ENCODE results near the gene SPACA6. TPM values are rescaled to one million over a fixed set of nuclear protein-coding genes. Genes with fewer than 3 reads are reported as not detected.

SPACA6 gene
- total RNA-seq, 1 donor from 2014 or later, result 4.9 TPM

- no peak for DNase-seq (ENCODE audit: low read depth)
- no peak overlapping the region for H3K4me3 ChIP-seq (ENCODE audit: low read depth, low read length)
- TF ChIP-seq, protein P1, sequence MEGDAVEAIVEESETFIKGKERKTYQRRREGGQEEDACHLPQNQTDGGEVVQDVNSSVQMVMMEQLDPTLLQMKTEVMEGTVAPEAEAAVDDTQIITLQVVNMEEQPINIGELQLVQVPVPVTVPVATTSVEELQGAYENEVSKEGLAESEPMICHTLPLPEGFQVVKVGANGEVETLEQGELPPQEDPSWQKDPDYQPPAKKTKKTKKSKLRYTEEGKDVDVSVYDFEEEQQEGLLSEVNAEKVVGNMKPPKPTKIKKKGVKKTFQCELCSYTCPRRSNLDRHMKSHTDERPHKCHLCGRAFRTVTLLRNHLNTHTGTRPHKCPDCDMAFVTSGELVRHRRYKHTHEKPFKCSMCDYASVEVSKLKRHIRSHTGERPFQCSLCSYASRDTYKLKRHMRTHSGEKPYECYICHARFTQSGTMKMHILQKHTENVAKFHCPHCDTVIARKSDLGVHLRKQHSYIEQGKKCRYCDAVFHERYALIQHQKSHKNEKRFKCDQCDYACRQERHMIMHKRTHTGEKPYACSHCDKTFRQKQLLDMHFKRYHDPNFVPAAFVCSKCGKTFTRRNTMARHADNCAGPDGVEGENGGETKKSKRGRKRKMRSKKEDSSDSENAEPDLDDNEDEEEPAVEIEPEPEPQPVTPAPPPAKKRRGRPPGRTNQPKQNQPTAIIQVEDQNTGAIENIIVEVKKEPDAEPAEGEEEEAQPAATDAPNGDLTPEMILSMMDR (conservative IDR thresholded peaks at IDR 0.05; ENCODE audit: low read depth, low read length), result no peak
These were observed 38.3 kb upstream of the SPACA6 start for GRCh38 chr19:51654783-51655182.

DNA sequence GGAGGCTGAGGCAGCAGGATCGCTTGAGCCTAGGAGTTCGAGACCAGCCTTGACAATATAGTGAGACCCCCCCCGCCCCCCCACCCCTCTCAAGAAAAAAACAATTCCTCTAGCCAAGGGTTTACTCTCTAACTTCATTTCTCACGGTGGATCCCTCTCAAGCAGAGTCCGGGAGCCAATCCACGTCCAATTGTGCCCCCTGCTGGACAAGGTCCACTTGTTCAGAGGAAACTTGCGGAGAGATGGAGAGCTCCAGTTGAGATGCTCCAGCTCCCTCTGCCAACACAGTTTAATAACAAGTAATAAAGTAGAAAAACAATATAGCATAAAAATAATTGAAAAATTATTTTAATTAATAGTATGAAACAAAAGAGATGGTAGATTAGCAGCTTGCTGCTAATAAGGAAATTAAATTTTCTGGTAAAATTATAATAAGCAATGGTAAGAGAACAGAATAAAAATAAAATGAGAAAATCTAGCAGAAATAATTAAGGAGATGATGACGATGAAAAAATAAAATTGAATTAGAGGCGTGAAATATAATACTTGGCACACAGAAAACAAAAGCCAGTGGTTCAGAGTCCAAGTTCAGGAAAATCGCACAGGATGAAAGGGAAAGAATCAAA, 32.0 kb upstream of the SPACA6 start:
- TF ChIP-seq, protein P1 (conservative IDR thresholded peaks at IDR 0.05; ENCODE audit: low read depth, low read length), result peak; percentile 76
- no peak overlapping the region for H3K4me3 ChIP-seq (ENCODE audit: low read depth, low read length)
- DNase-seq (ENCODE audit: low read depth), result peak; percentile 13

DNA sequence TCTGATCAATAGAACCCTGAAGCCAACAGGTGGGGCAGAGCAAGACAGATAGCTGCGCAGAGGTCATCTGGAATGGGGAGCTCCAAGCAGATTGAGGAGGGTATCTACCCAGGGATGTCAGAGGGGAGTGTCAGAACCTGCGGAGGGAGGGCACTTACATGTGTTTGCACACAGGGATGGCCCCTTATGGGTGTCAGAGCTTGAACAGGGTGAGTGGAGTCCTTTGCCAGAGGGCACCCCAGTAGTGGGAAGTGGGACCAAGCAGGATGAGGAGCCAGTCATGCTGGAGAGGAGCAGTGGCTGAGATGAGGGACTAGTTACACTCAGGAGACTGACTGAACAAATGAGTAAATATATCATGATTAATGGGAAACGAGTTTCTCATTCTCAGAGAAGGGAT, 29.5 kb upstream of the SPACA6 start:
- TF ChIP-seq, protein P1 (conservative IDR thresholded peaks at IDR 0.05; ENCODE audit: low read depth, low read length), result no peak
- DNase-seq (ENCODE audit: low read depth), result no peak
- H3K4me3 ChIP-seq (ENCODE audit: low read depth, low read length), result no peak overlapping the region

DNA sequence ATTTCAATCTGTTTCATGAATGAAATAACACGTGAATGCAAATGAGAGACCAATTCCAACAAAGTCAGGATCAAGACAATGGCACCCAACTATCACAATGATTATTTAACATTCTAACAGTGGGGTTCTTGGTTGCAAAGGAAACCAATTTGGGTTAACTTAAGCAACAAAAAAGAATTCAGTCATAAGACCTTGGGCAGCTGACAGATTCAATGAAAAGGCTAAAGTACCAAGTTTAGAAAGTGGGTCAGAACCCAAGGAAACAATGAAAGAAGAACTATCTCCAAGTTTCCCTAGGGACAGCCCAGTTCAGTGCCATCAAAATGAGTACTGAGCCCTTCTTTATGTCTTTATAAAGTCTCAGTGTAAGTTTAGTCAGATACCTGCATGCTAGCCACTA, 29.0 kb upstream of the SPACA6 start:
- no peak for DNase-seq (ENCODE audit: low read depth)
- TF ChIP-seq, protein P1 (conservative IDR thresholded peaks at IDR 0.05; ENCODE audit: low read depth, low read length), result no peak
- no peak overlapping the region for H3K4me3 ChIP-seq (ENCODE audit: low read depth, low read length)

- TF ChIP-seq, protein P1 (conservative IDR thresholded peaks at IDR 0.05; ENCODE audit: low read depth, low read length), result peak; percentile 31
- no peak overlapping the region for H3K4me3 ChIP-seq (ENCODE audit: low read depth, low read length)
- DNase-seq (ENCODE audit: low read depth), result no peak
These were observed 28.1 kb upstream of the SPACA6 start for GRCh38 chr19:51664997-51665396.

GRCh38 chr19:51668216-51668615, 24.9 kb upstream of the SPACA6 start:
- no peak overlapping the region for H3K4me3 ChIP-seq (ENCODE audit: low read depth, low read length)

More at GRCh38 chr19:51668216-51668615, 24.9 kb upstream of the SPACA6 start:
- TF ChIP-seq, protein P1 (conservative IDR thresholded peaks at IDR 0.05; ENCODE audit: low read depth, low read length), result no peak
- no peak for DNase-seq (ENCODE audit: low read depth)

All from epithelial cell of proximal tubule (primary cell).